ENCODE results near the gene ZCCHC18. TPM values are rescaled to one million over a fixed set of nuclear protein-coding genes. Genes with fewer than 3 reads are reported as not detected.

ZCCHC18 gene
- polyA plus RNA-seq, 2 of the 4 experiments (the other 2 are of a cell fraction) = 0.19 to 0.35 TPM

DNA sequence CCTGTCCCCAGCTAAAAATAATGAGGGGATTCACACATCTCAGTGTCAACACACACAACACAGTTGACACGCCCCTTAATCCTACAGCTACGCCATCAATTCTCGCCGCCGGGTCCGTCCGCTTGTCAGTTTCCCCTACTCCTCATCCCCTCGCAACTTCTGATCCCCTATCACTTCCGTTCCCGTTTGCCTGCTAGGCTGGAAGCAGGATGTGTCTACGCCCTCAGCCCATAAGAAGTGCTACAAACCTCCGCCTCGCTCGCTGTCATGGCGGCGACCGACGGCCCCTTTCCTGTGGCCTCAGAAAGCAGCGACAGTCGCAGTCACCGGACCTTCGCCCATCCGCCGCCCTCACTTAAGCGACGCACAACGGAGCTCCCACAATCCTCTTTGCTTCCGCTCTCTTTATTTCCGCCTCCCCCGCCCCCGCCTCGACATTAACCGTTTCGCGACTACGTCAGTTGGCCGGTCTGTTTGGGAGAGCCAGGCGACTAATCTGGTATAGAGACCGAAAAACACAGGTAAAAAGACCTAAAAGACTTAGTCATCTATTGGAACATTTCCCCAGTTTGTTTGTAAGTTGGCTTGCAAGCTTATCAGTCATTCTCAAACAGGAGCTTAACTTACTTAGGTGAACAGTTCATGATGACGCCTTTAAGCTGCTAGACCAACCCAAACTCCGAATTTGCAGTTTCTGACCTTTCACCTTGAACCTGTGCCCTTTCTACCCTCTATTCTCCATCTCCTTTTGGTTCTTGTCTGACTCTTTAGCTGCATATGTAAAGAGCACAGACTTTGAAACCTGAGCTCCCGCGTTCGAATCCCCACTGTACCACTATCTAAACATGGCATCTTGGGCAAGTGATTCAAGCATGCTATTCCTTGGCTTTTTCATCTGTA, 44.6 kb downstream of the ZCCHC18 start, which contains the start of gene SLC25A53 (continued):
- TF ChIP-seq ESRRA (IDR thresholded peaks at IDR 0.05; ENCODE audit: borderline replicate concordance, low read length) (0 out of 2 replicates have a peak, but pooled peaks have one; percentile 15), HDAC2 (IDR thresholded peaks at IDR 0.05) (0 out of 2 replicates have a peak, but pooled peaks have one; percentile 30)

Other genes with a start within 250 kb of the ZCCHC18 start
- gene TMSB15B, start 149.9 kb upstream of the ZCCHC18 start, polyA plus RNA-seq (2011; rRNA removed) = 8.4 and 12.2 TPM in 2 replicates
- 5.3 to 8.0 TPM (median 6.5 TPM) in 3 replicates for gene TMSB15B, start 149.9 kb upstream of the ZCCHC18 start, polyA plus RNA-seq (2017; fragmentation: RNase III; extraction: RNeasy Plus Mini Kit Qiagen cat#74134 plus additional on column Dnase treatment)
- gene H2BW1, start 98.8 kb upstream of the ZCCHC18 start, polyA plus RNA-seq (2011; rRNA removed) = not detected in 2 replicates
- not detected in 3 replicates for gene H2BW1, start 98.8 kb upstream of the ZCCHC18 start, polyA plus RNA-seq (2017; fragmentation: RNase III; extraction: RNeasy Plus Mini Kit Qiagen cat#74134 plus additional on column Dnase treatment)
- gene H2BW2, start 72.6 kb upstream of the ZCCHC18 start, polyA plus RNA-seq (2011; rRNA removed) = not detected in 2 replicates
- not detected in 3 replicates for gene H2BW2, start 72.6 kb upstream of the ZCCHC18 start, polyA plus RNA-seq (2017; fragmentation: RNase III; extraction: RNeasy Plus Mini Kit Qiagen cat#74134 plus additional on column Dnase treatment)
- 0.81 and 1.1 TPM in 2 replicates for gene TMSB15C, start 36.3 kb upstream of the ZCCHC18 start, polyA plus RNA-seq (2011; rRNA removed)
- gene TMSB15C, start 36.3 kb upstream of the ZCCHC18 start, polyA plus RNA-seq (2017; fragmentation: RNase III; extraction: RNeasy Plus Mini Kit Qiagen cat#74134 plus additional on column Dnase treatment) = 0.58 to 0.96 TPM (median 0.79 TPM) in 3 replicates
- gene SLC25A53, start 44.5 kb downstream of the ZCCHC18 start, polyA plus RNA-seq (2011; rRNA removed) = 3.3 and 5.0 TPM in 2 replicates
- gene SLC25A53, start 44.5 kb downstream of the ZCCHC18 start, polyA plus RNA-seq (2017; fragmentation: RNase III; extraction: RNeasy Plus Mini Kit Qiagen cat#74134 plus additional on column Dnase treatment) = 4.6 to 5.5 TPM (median 4.9 TPM) in 3 replicates
- gene FAM199X, start 53.9 kb downstream of the ZCCHC18 start, polyA plus RNA-seq (2011; rRNA removed) = 16.6 and 20.1 TPM in 2 replicates
- 24.2 to 26.4 TPM (median 25.8 TPM) in 3 replicates for gene FAM199X, start 53.9 kb downstream of the ZCCHC18 start, polyA plus RNA-seq (2017; fragmentation: RNase III; extraction: RNeasy Plus Mini Kit Qiagen cat#74134 plus additional on column Dnase treatment)
- gene ESX1, start 142.4 kb downstream of the ZCCHC18 start, polyA plus RNA-seq (2011; rRNA removed) = 0.05 TPM in 1 of 2 replicates, not detected in the other
- 0.05 TPM in 1 of 3 replicates, not detected in the others for gene ESX1, start 142.4 kb downstream of the ZCCHC18 start, polyA plus RNA-seq (2017; fragmentation: RNase III; extraction: RNeasy Plus Mini Kit Qiagen cat#74134 plus additional on column Dnase treatment)